ENCODE data around the gene PPP6R3.

PPP6R3 gene

DNA sequence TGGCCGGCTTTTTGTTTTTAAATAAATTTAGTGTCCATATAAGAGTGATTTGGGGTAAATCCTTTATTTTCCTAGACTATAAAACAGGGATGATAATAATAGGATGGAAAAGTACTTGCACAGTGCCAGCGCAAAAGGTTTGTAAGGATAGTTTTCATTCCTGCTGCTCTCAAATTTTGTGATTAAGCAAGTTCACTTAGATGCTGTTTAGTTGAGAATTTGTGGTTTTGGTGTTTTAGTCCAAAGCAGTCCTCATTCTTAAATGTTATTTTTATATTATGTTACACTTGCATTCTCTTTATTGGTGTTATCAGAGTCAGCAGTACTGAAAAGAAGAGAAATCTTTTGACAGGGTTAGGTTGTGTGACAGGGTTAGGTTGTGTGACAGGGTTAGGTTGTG is 47.9 kb downstream of the PPP6R3 start:
- in situ Hi-C loops (cut with HindIII; ENCODE audit: low pct_ligation_motif_present, low sequenced_read_pairs) = no loop called here
- TF ChIP-seq CTCF (IDR thresholded peaks at IDR 0.05; ENCODE audit: low read depth, low read length, missing control alignments) = no peak
- Histone ChIP-seq H3K27me3 (replicated peaks) (no peaks in the 10 kb centered on the region), H3K36me3 (replicated peaks) (peaks cover 2% of the 10 kb centered on the region), H3K27ac (no peak overlapping the region), H3K4me3 (ENCODE audit: low read depth, low read length) (no peak overlapping the region)
- no peak for DNase-seq

- H3K27ac ChIP-seq = no peak overlapping the region
- H3K36me3 ChIP-seq (replicated peaks) = peaks cover 2% of the 10 kb centered on the region
- H3K4me3 ChIP-seq (ENCODE audit: low read depth, low read length) = no peak overlapping the region
- in situ Hi-C loops (cut with HindIII; ENCODE audit: low pct_ligation_motif_present, low sequenced_read_pairs) = no loop called here
- no peak for TF ChIP-seq CTCF (IDR thresholded peaks at IDR 0.05; ENCODE audit: low read depth, low read length, missing control alignments)
- H3K27me3 ChIP-seq (replicated peaks) = no peaks in the 10 kb centered on the region
- no peak for DNase-seq
These were observed 48.5 kb downstream of the PPP6R3 start for GRCh38 chr11:68509066-68509465.

DNA sequence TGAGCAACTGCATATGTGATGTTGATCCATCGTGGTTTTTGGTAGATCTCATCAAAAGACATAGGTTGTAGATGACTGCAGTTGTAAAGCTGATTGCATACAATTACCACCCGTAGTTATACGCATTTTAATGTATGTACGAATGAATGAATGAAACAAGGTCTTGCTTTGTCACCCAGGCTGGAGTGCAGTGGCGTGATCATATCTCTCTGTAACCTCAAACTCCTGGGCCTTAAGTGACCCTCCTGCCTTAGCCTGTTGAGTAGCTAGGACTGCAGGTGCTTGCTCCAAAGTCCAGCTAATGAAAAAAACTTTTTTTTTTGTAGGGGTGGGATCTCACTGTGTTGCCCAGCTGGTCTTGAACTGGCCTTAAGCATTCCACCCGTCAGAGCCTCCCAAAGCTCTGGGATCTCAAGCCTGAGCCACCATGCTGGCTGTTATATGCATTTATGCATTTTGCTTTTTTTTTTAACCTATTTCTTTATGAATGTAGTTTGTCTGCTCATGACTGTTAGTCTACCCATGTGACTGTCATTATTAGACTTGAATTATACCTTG is 53.5 kb downstream of the PPP6R3 start:
- no peak for DNase-seq
- Histone ChIP-seq H3K27ac (no peak overlapping the region), H3K36me3 (replicated peaks) (peaks cover 5% of the 10 kb centered on the region), H3K27me3 (replicated peaks) (no peaks in the 10 kb centered on the region), H3K4me3 (ENCODE audit: low read depth, low read length) (no peak overlapping the region)
- in situ Hi-C loops (cut with HindIII; ENCODE audit: low pct_ligation_motif_present, low sequenced_read_pairs) = no loop called here
- TF ChIP-seq CTCF (IDR thresholded peaks at IDR 0.05; ENCODE audit: low read depth, low read length, missing control alignments) = no peak

- H3K27me3 ChIP-seq (replicated peaks) = no peaks in the 10 kb centered on the region
- no peak overlapping the region for H3K27ac ChIP-seq
- no peak overlapping the region for H3K4me3 ChIP-seq (ENCODE audit: low read depth, low read length)
- H3K36me3 ChIP-seq (replicated peaks) = peaks cover 16% of the 10 kb centered on the region
- no peak for TF ChIP-seq CTCF (IDR thresholded peaks at IDR 0.05; ENCODE audit: low read depth, low read length, missing control alignments)
- no peak for DNase-seq
- in situ Hi-C loops (cut with HindIII; ENCODE audit: low pct_ligation_motif_present, low sequenced_read_pairs) = no loop called here
These were observed 56.7 kb downstream of the PPP6R3 start for GRCh38 chr11:68517121-68517741.

DNA sequence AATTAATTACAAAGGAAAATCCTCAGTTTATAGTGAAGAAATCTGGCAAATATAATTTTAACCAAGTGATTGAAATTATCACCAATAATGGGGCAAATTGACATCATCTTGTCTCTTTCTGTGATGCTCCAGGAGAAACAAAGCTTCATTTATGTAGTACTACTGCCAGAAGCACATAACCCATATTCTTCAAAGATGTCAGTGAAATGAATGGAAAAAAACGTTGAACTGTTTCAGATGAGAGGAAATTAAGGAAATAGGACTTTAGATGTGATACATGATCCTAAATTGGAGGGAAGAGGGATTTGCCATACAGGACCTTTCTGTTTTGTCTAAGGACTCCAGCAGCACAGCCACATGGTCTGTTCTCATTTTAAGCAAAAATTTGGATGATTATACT is 57.6 kb downstream of the PPP6R3 start:
- no peak for DNase-seq
- Histone ChIP-seq H3K27me3 (replicated peaks) (no peaks in the 10 kb centered on the region), H3K27ac (no peak overlapping the region), H3K4me3 (ENCODE audit: low read depth, low read length) (no peak overlapping the region), H3K36me3 (replicated peaks) (peaks cover 20% of the 10 kb centered on the region)
- in situ Hi-C loops (cut with HindIII; ENCODE audit: low pct_ligation_motif_present, low sequenced_read_pairs) = no loop called here
- TF ChIP-seq CTCF (IDR thresholded peaks at IDR 0.05; ENCODE audit: low read depth, low read length, missing control alignments) = no peak
